GM19035 (cell line): ENCODE results near the gene RGS7.
"Not testable (repeated sequence)": the region's sequence is repeated elsewhere in the genome, so short reads cannot be mapped to it uniquely, and the experiment has no call there.

Experiments used
- ATAC-seq: cut with Tn5 transposase; IDR thresholded peaks from one replicate; pipeline ENCODE4 v1.9.1; 2021; ENCODE audit not compliant: unreplicated experiment

RGS7 gene

DNA sequence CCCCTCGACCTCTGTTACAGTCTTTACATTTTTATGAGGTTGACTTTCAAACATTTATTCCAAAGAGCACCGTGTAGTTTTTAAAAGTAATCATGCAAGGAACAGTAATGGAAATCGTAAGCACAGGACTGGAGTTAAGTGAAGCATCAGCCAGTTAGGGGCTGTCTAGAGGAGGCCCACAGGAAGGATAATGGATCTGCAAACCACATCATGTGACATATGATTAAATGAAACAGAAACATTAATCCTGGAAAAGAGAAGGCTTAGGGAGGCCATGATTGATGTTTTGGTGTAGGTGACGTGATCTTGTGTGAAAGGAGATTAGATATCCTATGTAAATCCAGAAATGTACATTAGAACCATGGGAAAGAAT lies 25.0 kb downstream of the RGS7 start:
- ATAC-seq = no peak

- ATAC-seq = no peak
Observed at GRCh38 chr1:241331328-241332036, 25.5 kb downstream of the RGS7 start.

GRCh38 chr1:241330619-241331327 lies 26.2 kb downstream of the RGS7 start:
- no peak for ATAC-seq

DNA sequence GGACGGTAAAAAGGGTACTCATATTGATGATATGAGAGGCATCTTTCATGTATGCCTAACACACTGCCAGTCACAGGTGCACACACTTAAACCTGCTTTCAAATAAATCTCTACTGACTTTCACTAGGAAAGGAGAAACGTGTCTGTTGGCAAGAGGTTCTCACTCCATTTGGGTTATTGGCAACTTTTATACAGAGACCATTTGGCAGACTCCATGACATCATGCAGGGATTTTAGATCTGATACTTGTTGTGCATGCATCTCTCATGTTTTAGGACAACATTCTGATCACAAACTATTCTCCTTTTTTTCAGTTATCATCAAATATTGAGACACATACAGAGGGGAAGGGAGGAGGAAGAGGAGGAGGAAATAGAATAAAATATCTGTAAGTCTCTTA lies 31.5 kb downstream of the RGS7 start:
- ATAC-seq = no peak

DNA sequence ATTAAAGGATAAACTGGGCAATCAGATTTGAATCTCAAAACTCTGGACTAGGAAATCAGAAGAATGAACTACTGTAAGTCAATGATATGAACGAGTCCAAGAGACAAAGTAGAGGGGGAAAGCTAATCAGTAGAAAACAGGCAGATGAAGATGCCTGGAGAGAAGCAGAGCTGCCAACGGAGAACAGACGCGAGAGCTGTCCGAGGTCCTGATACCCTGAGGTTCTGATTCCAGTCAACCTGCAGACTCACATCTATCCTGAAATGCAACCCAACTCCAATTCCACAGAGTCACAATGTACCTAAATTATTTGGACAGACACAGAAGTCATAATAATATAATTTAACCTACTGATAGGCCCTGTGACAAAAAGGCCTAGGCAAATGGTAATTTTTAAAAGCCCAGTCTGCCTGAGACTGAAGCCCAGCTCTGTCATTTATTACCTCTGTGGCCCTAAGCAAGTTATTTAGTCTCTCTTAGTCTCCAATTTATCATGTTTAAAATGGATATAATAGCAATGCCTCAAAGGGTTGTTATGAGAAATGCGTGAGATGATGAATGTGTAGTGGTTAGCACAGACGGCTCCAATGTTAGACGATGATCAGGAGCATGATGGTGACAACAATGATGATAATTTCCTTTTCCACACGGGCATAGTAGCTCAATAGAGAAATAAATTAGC lies 33.4 kb downstream of the RGS7 start:
- no peak for ATAC-seq

GRCh38 chr1:241317676-241318075 lies 39.3 kb downstream of the RGS7 start:
- ATAC-seq = no peak

DNA sequence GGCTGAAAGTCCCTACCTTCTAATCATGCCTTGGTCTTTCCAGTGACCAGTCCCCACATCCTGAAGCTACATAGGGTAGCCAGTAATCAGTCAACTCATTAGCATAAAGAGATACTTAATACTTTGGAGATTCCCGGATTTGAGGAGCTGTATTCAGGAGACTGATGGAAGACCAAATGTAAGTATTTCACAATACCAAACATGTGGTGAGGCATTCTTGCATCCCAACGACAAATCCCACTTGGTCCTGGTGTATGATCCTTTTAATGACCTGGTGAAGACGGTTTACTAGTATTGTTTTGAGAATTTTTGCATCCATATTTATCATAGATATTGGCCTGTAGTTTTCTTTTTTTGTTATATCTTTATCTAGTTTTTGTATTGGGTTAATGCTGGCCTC lies 40.6 kb downstream of the RGS7 start:
- no peak for ATAC-seq

GRCh38 chr1:241311056-241311746 lies 45.8 kb downstream of the RGS7 start:
- ATAC-seq = no peak

DNA sequence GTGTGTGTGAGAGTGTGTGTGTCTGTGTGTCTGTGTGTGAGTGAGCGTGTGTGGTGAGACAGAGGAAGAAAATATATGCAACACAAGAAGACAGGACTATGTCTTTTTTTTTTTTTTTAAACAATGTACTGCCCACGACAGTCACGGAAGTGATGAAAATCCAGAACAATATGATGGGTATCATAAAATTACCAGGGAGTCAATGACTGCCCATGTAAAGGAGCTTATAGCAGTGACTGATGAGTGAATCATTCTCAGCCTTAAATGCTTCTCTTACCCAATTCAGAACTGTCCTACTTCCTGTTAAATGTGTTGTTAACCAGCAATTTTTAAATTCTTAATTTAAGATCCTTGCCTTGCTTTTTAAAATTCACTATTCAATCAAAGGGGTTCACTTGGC lies 46.6 kb downstream of the RGS7 start:
- ATAC-seq = no peak

DNA sequence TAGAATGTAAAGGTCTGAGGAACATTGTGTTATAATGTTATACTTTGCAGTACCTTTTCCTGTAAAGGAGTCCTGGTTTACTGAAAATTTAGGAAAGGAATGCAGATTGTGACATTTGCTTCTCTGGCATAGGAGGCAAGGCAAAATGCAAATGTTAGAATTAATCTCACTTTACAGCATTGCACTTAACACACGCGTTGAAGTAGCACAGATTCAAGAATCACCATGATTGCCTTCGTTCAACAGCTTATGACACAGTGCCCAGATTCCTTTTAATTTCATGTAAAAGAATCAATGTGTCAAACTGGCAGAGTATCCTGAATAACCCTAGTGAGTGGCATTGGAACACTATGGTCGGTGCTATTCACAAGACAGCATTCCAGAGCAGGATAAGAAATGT lies 47.4 kb downstream of the RGS7 start:
- no peak for ATAC-seq

GRCh38 chr1:241308471-241308870 lies 48.5 kb downstream of the RGS7 start:
- no peak for ATAC-seq

- no peak for ATAC-seq
Observed at GRCh38 chr1:241308011-241308410, 49.0 kb downstream of the RGS7 start.

DNA sequence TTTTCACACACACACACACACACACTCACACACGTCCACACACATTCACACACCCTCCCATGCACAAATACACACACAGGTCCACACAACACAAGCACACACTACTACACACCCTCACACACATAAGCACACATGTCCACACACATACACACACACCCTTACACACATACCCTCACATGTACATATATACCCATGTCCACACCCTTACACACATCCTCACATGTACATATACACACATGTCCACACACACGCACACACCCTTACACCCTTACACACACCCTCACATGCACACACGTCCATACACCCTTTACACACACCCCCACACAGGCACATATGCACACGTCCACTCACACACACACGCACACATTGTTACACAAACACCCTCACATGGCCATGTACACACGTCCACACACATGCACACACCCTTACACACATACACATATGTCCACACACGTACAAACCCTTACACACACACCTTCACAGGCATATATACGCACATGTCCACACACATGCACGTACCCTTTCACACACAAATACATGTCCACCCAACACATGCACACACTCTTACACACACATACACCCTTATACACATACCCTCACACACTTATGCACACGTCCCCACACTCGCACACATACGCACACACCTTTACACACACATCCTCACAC lies 50.7 kb downstream of the RGS7 start:
- ATAC-seq = no peak

GRCh38 chr1:241302024-241302423 lies 55.0 kb downstream of the RGS7 start:
- not testable (repeated sequence) for ATAC-seq

- ATAC-seq = no peak
Observed at GRCh38 chr1:241299347-241299746, 57.7 kb downstream of the RGS7 start.

GRCh38 chr1:241292973-241293372 lies 64.0 kb downstream of the RGS7 start:
- no peak for ATAC-seq

DNA sequence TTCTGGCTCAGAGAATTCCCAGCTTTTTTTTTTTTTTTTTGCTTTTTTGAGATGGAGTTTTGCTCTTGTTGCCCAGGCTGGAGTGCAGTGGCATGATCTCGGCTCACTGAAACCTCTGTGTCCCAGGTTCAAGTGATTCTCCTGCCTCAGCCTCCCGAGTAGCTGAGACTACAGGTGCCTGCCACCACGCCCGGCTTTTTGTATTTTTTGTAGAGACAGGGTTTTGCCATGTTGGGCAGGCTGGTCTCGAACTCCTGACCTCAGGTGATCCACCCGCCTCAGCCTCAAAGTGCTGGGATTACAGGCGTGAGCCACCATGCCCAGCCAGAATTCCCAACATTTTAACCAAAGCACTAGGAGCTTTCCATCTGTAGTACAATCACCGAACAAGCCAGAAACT lies 65.5 kb downstream of the RGS7 start:
- ATAC-seq = not testable (repeated sequence)

- ATAC-seq = no peak
Observed at GRCh38 chr1:241286486-241286885, 70.5 kb downstream of the RGS7 start.

- ATAC-seq = no peak
Observed at GRCh38 chr1:241276391-241276790, 80.6 kb downstream of the RGS7 start.

DNA sequence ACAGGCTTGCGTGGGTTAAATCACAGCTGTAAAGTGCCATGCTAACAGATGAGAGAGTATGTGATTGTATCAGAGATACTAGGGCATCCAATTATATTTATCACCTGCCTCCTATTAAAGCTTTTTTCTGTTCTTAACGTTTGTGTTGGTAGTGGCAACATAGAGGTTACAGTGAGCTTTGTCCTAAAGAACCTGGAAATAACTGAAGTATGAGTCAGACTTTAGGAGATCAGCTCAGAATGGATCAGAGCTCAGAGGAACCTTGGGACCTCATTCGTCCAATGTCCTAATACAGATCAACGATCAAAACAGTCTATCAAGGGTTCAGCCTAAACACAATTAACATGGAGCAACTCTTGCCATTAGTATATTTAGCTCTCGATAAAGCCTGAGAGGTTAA lies 81.0 kb downstream of the RGS7 start:
- ATAC-seq = no peak

GRCh38 chr1:241275226-241275625 lies 81.8 kb downstream of the RGS7 start:
- ATAC-seq = no peak
